Measurements from ENCODE around the gene RAB20.
"Not testable (repeated sequence)": the region's sequence is repeated elsewhere in the genome, so short reads cannot be mapped to it uniquely, and the experiment has no call there.

The RAB20 gene, protein sequence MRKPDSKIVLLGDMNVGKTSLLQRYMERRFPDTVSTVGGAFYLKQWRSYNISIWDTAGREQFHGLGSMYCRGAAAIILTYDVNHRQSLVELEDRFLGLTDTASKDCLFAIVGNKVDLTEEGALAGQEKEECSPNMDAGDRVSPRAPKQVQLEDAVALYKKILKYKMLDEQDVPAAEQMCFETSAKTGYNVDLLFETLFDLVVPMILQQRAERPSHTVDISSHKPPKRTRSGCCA

DNA sequence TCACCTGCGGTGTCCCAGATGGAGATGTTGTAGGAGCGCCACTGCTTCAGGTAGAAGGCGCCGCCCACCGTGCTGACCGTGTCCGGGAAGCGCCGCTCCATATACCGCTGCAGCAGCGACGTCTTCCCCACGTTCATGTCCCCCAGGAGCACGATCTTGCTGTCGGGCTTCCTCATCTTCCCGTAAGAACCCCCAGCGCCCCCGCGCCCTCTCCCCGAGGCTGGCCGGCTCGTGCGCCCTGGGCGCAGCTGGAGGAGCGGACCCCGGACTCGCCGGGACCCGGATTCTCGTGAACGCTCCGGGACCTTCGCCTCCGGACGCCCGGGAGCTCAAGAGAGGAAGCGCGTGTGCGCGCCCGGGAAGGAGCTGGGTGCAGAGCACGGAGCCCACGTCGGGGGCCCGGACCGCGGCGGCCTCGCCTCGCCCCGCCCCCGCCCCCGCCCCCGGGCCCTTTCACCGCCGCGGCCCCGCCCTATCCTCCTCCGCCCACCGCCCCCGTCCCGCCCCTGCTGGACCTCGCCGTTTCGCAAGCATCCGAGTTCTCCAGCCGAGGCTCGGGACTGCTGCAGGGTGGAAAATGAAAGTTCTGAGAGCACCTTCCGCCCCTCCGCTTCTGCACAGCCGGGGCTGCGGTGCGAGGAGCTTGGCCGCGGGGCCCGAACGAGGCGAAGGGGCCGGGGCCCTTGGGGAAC is at the start of gene RAB20:
RAB20 (minus strand) TSS at position 379 of the 692 bp plus-strand sequence; CDS start at position 176, 203 bp downstream.
- DNase-seq (ENCODE audit: low read depth in 4 of 4, low spot score in 1 of 4) = peak; percentile 6 to 53 (median 22)

DNA sequence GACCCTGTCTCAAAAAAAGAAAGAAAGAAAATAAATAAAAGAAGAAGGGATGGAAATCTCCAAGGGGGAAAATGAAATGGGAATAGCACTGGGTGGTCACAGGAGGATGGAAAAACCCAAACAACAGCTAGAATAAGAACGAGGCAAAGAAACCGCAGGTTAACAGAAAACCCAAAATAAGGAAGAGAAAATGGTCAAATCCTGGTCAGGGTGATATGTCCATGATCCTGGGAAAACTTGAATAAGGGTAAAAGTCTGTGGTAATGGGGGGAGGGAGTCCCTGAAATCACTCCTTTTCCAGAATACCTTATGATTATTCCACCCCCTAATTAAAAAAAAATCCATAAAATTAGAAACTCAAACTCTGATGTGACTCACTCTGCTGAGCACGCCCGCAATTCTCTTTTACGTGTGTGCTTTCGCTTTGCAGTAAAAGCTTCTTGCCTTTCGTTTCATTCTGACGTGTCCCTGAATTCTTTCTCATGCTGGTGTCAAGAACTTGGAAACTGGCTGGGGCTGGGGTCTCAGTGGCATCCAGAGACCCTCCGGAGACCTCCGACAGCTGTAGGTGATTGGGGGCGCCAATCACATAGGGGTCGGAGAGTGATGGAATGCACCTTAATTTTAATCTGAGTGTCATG is 49.6 kb upstream of the RAB20 start:
- no peak for DNase-seq (ENCODE audit: low read depth in 4 of 4, low spot score in 1 of 4)

- no peak for DNase-seq (ENCODE audit: low read depth in 4 of 4, low spot score in 1 of 4)
Observed at GRCh38 chr13:110607675-110608224, 46.2 kb upstream of the RAB20 start.

- not testable (repeated sequence) for DNase-seq (ENCODE audit: low read depth in 4 of 4, low spot score in 1 of 4)
Observed at GRCh38 chr13:110606281-110606680, 44.8 kb upstream of the RAB20 start.

GRCh38 chr13:110605132-110605531 is 43.6 kb upstream of the RAB20 start:
- no peak for DNase-seq (ENCODE audit: low read depth in 4 of 4, low spot score in 1 of 4)

DNA sequence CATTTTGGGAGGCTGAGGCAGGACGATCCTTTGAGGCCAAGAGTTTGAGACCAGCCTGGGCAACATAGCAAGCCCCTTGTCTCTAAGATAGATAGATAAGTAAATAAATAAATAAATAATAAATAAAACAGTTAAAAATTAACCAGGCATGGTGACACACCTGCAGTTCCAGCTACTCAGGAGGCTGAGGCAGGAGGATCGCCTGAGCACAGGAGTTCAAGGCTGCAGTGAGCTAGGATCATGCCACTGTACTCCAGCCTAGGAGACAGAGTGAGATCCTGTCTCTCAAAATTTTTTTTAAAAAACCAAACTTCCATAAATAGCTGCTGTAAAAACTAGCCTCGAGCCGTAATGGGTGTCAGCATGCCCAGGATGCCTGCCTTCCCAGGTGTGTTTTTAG is 39.5 kb upstream of the RAB20 start:
- no peak for DNase-seq (ENCODE audit: low read depth in 4 of 4, low spot score in 1 of 4)

GRCh38 chr13:110600261-110600819 is 38.8 kb upstream of the RAB20 start:
- no peak for DNase-seq (ENCODE audit: low read depth in 4 of 4, low spot score in 1 of 4)

GRCh38 chr13:110597041-110597689 is 35.6 kb upstream of the RAB20 start:
- no peak for DNase-seq (ENCODE audit: low read depth in 4 of 4, low spot score in 1 of 4)

- DNase-seq (ENCODE audit: low read depth in 4 of 4, low spot score in 1 of 4) = no peak
Observed at GRCh38 chr13:110593430-110594130, 32.1 kb upstream of the RAB20 start.

GRCh38 chr13:110592665-110593064 is 31.1 kb upstream of the RAB20 start:
- DNase-seq (ENCODE audit: low read depth in 4 of 4, low spot score in 1 of 4) = no peak

GRCh38 chr13:110590577-110590976 is 29.1 kb upstream of the RAB20 start:
- no peak for DNase-seq (ENCODE audit: low read depth in 4 of 4, low spot score in 1 of 4)

GRCh38 chr13:110589793-110590390 is 28.4 kb upstream of the RAB20 start:
- no peak for DNase-seq (ENCODE audit: low read depth in 4 of 4, low spot score in 1 of 4)

- no peak for DNase-seq (ENCODE audit: low read depth in 4 of 4, low spot score in 1 of 4)
Observed at GRCh38 chr13:110583178-110583865, 21.8 kb upstream of the RAB20 start.

DNA sequence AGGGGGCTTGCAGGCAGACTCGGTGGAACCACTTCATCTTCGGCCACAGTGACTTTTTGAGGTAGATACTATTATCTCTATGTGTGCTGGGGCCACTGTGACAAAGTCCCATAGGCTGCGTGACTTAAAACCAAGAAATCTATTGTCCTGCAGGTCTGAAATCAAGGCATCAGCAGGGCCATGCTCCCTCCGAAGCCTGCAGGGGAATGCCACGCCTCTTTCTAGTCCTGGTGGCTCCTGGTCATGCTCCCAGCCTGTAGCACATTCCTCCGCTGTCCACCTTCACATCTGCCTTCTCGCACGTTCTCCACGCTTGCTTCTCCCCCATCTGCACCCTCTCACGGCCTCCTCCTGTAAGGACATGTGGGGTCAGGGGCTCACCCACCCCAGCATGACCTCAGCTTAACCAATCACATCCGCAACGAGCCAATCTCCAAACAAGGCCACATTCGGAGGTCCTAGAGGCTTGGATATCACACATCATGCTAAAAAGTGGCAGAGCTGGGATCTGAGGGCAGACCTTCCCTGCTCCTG is 21.0 kb upstream of the RAB20 start:
- DNase-seq (ENCODE audit: low read depth in 4 of 4, low spot score in 1 of 4) = no peak

DNA sequence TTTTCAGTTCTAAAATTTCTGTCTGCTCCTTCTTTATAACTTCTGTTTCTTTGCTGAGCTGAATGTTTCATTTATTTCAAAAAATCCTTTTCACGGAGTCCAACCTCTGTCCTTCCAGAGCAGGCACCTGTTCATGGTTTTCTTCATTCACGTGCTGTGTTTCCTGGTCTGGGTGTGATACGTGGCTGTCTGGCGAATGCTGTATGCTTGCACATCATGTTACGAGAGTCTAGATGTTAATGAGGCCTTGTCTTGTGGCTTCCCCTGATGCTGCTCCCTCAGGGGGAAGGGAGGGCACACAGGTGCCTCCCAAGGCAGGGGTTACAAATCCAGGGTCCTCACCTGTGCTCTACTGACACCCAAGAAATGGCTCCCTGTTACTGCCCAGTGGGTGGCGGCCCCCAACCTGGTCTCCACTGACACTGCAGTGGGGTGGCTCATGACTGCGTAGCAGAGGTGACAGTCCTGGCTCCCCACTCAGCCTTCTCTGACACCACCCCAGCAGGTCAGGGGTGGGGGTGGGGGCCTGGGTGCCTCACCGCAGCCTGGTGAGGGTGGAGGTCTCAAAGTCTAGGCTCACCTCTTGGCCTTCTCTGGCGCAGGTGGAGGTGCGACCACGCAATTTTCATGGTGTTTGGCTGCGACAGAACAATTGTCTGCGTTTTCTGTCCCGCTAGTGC is 20.1 kb upstream of the RAB20 start:
- no peak for DNase-seq (ENCODE audit: low read depth in 4 of 4, low spot score in 1 of 4)

GRCh38 chr13:110580800-110581199 is 19.3 kb upstream of the RAB20 start:
- no peak for DNase-seq (ENCODE audit: low read depth in 4 of 4, low spot score in 1 of 4)

- no peak for DNase-seq (ENCODE audit: low read depth in 4 of 4, low spot score in 1 of 4)
Observed at GRCh38 chr13:110578363-110578762, 16.8 kb upstream of the RAB20 start.

GRCh38 chr13:110576736-110577476 is 15.4 kb upstream of the RAB20 start:
- no peak for DNase-seq (ENCODE audit: low read depth in 4 of 4, low spot score in 1 of 4)

Data from stimulated activated CD4-positive, alpha-beta T cell treated with anti-CD3 and anti-CD28 coated beads, Interleukin-1b, Interleukin-23, amount 100 ng/mL, for 24 hours (primary cell).